OCI-LY1 (cell line): ENCODE data around the gene STEAP2.

Experiments used
- CTCF ChIP-seq: fragments of 200-600 bp; sonication (generic), shearing (Covaris generic); IDR thresholded peaks from 2 replicates; pipeline ENCODE4 v1.5.1; 2017; ENCODE audit warnings: mild to moderate bottlenecking, antibody characterized with exemption, low read length, moderate library complexity, mixed read lengths
- EZH2 ChIP-seq: fragments of 200-600 bp; sonication (generic), shearing (Covaris generic); IDR thresholded peaks from 2 replicates; pipeline ENCODE4 v1.8.0; 2017; ENCODE audit warnings: borderline replicate concordance, mixed run types, mild to moderate bottlenecking, antibody characterized with exemption, low read length, moderate library complexity, mixed read lengths

- no peak for TF ChIP-seq CTCF
- no peak for TF ChIP-seq EZH2
Measured at GRCh38 chr7:90251304-90251635, 39.7 kb downstream of the STEAP2 start.
